ENCODE measurements around the gene SECISBP2.

GRCh38 chr9:89404074-89404473 lies 85.8 kb downstream of the SECISBP2 start:
- TF ChIP-seq CTCF (IDR thresholded peaks at IDR 0.05), result no peak
- TF ChIP-seq POLR2A (IDR thresholded peaks at IDR 0.05), result no peak
